Measurements from ENCODE around the gene UBR1. TPM values are rescaled to one million over a fixed set of nuclear protein-coding genes. Genes with fewer than 3 reads are reported as not detected.

UBR1 gene
- total RNA-seq, 2 experiments from 2014 or later, result 27.3 to 29.2 TPM

DNA sequence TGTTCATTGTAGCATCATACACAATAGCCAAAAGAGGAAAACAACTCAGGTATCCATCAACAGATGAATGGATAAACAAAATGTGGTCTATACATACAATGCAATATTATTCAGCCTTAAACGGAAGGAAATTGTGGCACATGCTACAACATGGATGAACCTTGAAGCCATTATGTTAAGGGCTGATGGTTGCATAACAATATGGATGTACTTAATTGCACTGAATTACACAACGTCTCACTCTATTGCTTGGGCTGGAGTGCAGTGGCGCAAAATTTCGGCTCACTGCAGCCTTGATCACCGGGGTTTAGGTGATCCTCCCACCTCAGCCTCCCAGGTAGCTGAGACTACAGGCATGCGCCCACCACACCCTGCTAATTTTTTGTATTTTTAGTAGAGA is 20.5 kb upstream of the UBR1 start:
- no peak for ATAC-seq
- intact Hi-C loops (cut with micrococcal nuclease), result no loop called here
- H3K4me3 Mint-ChIP-seq, result no peak overlapping the region
- TF ChIP-seq, protein P1, sequence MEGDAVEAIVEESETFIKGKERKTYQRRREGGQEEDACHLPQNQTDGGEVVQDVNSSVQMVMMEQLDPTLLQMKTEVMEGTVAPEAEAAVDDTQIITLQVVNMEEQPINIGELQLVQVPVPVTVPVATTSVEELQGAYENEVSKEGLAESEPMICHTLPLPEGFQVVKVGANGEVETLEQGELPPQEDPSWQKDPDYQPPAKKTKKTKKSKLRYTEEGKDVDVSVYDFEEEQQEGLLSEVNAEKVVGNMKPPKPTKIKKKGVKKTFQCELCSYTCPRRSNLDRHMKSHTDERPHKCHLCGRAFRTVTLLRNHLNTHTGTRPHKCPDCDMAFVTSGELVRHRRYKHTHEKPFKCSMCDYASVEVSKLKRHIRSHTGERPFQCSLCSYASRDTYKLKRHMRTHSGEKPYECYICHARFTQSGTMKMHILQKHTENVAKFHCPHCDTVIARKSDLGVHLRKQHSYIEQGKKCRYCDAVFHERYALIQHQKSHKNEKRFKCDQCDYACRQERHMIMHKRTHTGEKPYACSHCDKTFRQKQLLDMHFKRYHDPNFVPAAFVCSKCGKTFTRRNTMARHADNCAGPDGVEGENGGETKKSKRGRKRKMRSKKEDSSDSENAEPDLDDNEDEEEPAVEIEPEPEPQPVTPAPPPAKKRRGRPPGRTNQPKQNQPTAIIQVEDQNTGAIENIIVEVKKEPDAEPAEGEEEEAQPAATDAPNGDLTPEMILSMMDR (IDR thresholded peaks at IDR 0.05), result no peak
- H3K27ac Mint-ChIP-seq, result no peak overlapping the region
- ChIA-PET POLR2A (no interaction called here), CTCF (interaction anchor here (1.2 to 1.3 kb wide), 2 partner anchors 14 to 22 kb away, joined by 3 read pairs; no protein-coding TSS in a partner anchor)
- H3K36me3 Mint-ChIP-seq (ENCODE audit: low read depth), result no peaks in the 10 kb centered on the region
- DNase-seq, result no peak
- H3K27me3 Mint-ChIP-seq, result peaks cover 9% of the 10 kb centered on the region
- peaks cover 11% of the 10 kb centered on the region for H3K4me1 Mint-ChIP-seq (ENCODE audit: low read depth)
- peaks cover 3% of the 10 kb centered on the region for H3K9me3 Mint-ChIP-seq

GRCh38 chr15:43125100-43125661 is 19.3 kb upstream of the UBR1 start:
- ChIA-PET CTCF (interaction anchor here (1.3 kb wide), 1 partner anchor 15 kb away, joined by 3 read pairs; no protein-coding TSS in a partner anchor), POLR2A (no interaction called here)
- TF ChIP-seq, protein P1 (IDR thresholded peaks at IDR 0.05), result no peak
- H3K36me3 Mint-ChIP-seq (ENCODE audit: low read depth), result no peaks in the 10 kb centered on the region
- no peak for ATAC-seq
- peaks cover 7% of the 10 kb centered on the region for H3K27me3 Mint-ChIP-seq
- H3K9me3 Mint-ChIP-seq, result peaks cover 3% of the 10 kb centered on the region
- intact Hi-C loops (cut with micrococcal nuclease), result no loop called here
- no peak overlapping the region for H3K27ac Mint-ChIP-seq
- DNase-seq, result no peak
- peaks cover 11% of the 10 kb centered on the region for H3K4me1 Mint-ChIP-seq (ENCODE audit: low read depth)
- no peak overlapping the region for H3K4me3 Mint-ChIP-seq

- ChIA-PET CTCF (interaction anchor here (0.8 kb wide), 1 partner anchor 10 kb away, joined by 4 read pairs; no protein-coding TSS in a partner anchor), POLR2A (no interaction called here)
- H3K4me3 Mint-ChIP-seq, result no peak overlapping the region
- DNase-seq (no peak), ATAC-seq (no peak)
- peaks cover 10% of the 10 kb centered on the region for H3K27me3 Mint-ChIP-seq
- H3K27ac Mint-ChIP-seq, result no peak overlapping the region
- H3K36me3 Mint-ChIP-seq (ENCODE audit: low read depth), result no peaks in the 10 kb centered on the region
- TF ChIP-seq, protein P1 (IDR thresholded peaks at IDR 0.05), result no peak
- H3K9me3 Mint-ChIP-seq, result no peaks in the 10 kb centered on the region
- H3K4me1 Mint-ChIP-seq (ENCODE audit: low read depth), result peaks cover 11% of the 10 kb centered on the region
- intact Hi-C loops (cut with micrococcal nuclease), result no loop called here
Observed at GRCh38 chr15:43121863-43122262, 16.0 kb upstream of the UBR1 start.

GRCh38 chr15:43118829-43119228 is 13.0 kb upstream of the UBR1 start:
- H3K4me3 Mint-ChIP-seq, result no peak overlapping the region
- no peak overlapping the region for H3K27ac Mint-ChIP-seq
- no peak for ATAC-seq
- H3K9me3 Mint-ChIP-seq, result no peaks in the 10 kb centered on the region
- ChIA-PET CTCF (interaction anchor here (1.0 kb wide), 1 partner anchor 21 kb away, joined by 4 read pairs; no protein-coding TSS in a partner anchor), POLR2A (no interaction called here)
- peaks cover 11% of the 10 kb centered on the region for H3K4me1 Mint-ChIP-seq (ENCODE audit: low read depth)
- no peaks in the 10 kb centered on the region for H3K36me3 Mint-ChIP-seq (ENCODE audit: low read depth)
- H3K27me3 Mint-ChIP-seq, result peaks cover 12% of the 10 kb centered on the region
- no peak for DNase-seq
- intact Hi-C loops (cut with micrococcal nuclease), result no loop called here
- TF ChIP-seq, protein P1 (IDR thresholded peaks at IDR 0.05), result no peak

- POLR2A ChIA-PET, result no interaction called here
- DNase-seq, result no peak
- intact Hi-C loops (cut with micrococcal nuclease), result no loop called here
- TF ChIP-seq, protein P1 (IDR thresholded peaks at IDR 0.05), result no peak
- ATAC-seq, result no peak
- peaks cover 10% of the 10 kb centered on the region for H3K4me1 Mint-ChIP-seq (ENCODE audit: low read depth)
- no peak overlapping the region for H3K4me3 Mint-ChIP-seq
- H3K27ac Mint-ChIP-seq, result no peak overlapping the region
- CTCF ChIA-PET, result interaction anchor here (1.0 kb wide), 1 partner anchor 22 kb away, joined by 4 read pairs; no protein-coding TSS in a partner anchor
- no peaks in the 10 kb centered on the region for H3K36me3 Mint-ChIP-seq (ENCODE audit: low read depth)
- peaks cover 12% of the 10 kb centered on the region for H3K27me3 Mint-ChIP-seq
- no peaks in the 10 kb centered on the region for H3K9me3 Mint-ChIP-seq
Observed at GRCh38 chr15:43118286-43118685, 12.4 kb upstream of the UBR1 start.

Measured in activated CD8-positive, alpha-beta T cell treated with anti-CD3 and anti-CD28 coated beads for 36 hours (primary cell).